ENCODE results near the gene CEP128.

DNA sequence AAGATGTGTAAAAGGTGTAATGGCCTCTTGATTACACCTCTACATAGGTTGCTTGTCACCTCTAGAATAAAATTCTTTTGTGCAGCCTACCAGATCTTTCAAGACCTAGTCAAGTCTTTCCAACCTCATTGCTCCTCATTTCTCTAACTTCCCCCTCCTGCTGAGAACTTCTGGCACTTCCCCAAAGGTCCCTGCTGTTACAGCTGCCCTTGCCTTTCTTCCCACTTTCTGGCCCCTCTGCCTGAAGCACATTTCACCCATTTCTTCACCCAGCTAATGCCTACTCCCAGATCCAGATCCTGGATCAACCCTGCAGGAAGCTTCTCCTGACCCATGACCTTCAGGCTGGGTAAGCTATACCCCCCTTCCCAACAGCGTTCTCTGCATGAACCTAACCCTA lies 15.4 kb upstream of the CEP128 start:
- TF ChIP-seq, protein P1, sequence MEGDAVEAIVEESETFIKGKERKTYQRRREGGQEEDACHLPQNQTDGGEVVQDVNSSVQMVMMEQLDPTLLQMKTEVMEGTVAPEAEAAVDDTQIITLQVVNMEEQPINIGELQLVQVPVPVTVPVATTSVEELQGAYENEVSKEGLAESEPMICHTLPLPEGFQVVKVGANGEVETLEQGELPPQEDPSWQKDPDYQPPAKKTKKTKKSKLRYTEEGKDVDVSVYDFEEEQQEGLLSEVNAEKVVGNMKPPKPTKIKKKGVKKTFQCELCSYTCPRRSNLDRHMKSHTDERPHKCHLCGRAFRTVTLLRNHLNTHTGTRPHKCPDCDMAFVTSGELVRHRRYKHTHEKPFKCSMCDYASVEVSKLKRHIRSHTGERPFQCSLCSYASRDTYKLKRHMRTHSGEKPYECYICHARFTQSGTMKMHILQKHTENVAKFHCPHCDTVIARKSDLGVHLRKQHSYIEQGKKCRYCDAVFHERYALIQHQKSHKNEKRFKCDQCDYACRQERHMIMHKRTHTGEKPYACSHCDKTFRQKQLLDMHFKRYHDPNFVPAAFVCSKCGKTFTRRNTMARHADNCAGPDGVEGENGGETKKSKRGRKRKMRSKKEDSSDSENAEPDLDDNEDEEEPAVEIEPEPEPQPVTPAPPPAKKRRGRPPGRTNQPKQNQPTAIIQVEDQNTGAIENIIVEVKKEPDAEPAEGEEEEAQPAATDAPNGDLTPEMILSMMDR (IDR thresholded peaks at IDR 0.05): no peak
- TF ChIP-seq NFYB (CRISPR knock-in tag; conservative IDR thresholded peaks at IDR 0.05; ENCODE audit: low read depth): no peak
- no peak for TF ChIP-seq FOXP1 (CRISPR knock-in tag; IDR thresholded peaks at IDR 0.05; ENCODE audit: borderline replicate concordance)
- TF ChIP-seq, protein P2, sequence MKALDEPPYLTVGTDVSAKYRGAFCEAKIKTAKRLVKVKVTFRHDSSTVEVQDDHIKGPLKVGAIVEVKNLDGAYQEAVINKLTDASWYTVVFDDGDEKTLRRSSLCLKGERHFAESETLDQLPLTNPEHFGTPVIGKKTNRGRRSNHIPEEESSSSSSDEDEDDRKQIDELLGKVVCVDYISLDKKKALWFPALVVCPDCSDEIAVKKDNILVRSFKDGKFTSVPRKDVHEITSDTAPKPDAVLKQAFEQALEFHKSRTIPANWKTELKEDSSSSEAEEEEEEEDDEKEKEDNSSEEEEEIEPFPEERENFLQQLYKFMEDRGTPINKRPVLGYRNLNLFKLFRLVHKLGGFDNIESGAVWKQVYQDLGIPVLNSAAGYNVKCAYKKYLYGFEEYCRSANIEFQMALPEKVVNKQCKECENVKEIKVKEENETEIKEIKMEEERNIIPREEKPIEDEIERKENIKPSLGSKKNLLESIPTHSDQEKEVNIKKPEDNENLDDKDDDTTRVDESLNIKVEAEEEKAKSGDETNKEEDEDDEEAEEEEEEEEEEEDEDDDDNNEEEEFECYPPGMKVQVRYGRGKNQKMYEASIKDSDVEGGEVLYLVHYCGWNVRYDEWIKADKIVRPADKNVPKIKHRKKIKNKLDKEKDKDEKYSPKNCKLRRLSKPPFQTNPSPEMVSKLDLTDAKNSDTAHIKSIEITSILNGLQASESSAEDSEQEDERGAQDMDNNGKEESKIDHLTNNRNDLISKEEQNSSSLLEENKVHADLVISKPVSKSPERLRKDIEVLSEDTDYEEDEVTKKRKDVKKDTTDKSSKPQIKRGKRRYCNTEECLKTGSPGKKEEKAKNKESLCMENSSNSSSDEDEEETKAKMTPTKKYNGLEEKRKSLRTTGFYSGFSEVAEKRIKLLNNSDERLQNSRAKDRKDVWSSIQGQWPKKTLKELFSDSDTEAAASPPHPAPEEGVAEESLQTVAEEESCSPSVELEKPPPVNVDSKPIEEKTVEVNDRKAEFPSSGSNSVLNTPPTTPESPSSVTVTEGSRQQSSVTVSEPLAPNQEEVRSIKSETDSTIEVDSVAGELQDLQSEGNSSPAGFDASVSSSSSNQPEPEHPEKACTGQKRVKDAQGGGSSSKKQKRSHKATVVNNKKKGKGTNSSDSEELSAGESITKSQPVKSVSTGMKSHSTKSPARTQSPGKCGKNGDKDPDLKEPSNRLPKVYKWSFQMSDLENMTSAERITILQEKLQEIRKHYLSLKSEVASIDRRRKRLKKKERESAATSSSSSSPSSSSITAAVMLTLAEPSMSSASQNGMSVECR (CRISPR knock-in tag; IDR thresholded peaks at IDR 0.05; ENCODE audit: borderline replicate concordance): no peak
- TF ChIP-seq, protein P3, sequence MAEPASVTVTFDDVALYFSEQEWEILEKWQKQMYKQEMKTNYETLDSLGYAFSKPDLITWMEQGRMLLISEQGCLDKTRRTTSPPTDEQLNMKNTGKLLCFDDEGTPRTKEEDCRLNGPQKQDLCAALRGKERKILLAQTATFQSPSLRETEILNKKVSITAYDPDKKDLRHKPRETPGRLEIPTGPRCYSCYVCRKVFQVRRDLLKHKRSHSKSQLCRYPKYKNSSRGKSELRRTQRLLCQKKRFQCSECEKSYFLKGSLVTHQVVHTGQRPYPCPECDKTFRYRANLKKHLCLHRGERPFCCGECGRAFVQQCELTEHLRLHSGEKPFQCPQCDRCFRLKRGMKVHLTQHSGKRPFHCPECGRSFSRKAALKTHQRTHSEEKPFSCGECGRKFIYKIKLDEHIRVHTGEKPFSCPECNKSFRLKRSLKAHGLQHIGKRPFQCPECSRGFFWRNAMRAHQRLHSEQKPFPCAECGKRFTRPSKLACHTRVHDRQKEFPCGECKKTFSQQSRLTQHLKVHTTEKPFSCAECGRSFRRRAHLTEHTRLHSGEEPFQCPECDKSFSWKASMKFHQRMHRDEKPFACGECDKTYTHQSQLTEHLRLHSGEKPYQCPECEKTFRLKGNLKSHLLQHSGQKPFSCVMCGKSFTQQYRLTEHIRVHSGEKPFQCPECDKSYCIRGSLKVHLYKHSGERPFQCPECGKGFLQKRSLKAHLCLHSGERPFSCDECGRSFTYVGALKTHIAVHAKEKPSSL (CRISPR knock-in tag; conservative IDR thresholded peaks at IDR 0.05): no peak
- TF ChIP-seq, protein P4, sequence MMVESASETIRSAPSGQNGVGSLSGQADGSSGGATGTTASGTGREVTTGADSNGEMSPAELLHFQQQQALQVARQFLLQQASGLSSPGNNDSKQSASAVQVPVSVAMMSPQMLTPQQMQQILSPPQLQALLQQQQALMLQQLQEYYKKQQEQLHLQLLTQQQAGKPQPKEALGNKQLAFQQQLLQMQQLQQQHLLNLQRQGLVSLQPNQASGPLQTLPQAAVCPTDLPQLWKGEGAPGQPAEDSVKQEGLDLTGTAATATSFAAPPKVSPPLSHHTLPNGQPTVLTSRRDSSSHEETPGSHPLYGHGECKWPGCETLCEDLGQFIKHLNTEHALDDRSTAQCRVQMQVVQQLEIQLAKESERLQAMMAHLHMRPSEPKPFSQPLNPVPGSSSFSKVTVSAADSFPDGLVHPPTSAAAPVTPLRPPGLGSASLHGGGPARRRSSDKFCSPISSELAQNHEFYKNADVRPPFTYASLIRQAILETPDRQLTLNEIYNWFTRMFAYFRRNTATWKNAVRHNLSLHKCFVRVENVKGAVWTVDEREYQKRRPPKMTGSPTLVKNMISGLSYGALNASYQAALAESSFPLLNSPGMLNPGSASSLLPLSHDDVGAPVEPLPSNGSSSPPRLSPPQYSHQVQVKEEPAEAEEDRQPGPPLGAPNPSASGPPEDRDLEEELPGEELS (CRISPR knock-in tag; IDR thresholded peaks at IDR 0.05): no peak
- no peak for TF ChIP-seq ELF4 (CRISPR knock-in tag; IDR thresholded peaks at IDR 0.05; ENCODE audit: low read depth)
- TF ChIP-seq, protein P5, sequence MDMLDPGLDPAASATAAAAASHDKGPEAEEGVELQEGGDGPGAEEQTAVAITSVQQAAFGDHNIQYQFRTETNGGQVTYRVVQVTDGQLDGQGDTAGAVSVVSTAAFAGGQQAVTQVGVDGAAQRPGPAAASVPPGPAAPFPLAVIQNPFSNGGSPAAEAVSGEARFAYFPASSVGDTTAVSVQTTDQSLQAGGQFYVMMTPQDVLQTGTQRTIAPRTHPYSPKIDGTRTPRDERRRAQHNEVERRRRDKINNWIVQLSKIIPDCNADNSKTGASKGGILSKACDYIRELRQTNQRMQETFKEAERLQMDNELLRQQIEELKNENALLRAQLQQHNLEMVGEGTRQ (CRISPR knock-in tag; IDR thresholded peaks at IDR 0.05): no peak

Data from WTC11 (cell line).